GM12891 (cell line): Measurements from ENCODE around the gene TCEANC2.

Experiments
- POLR2A ChIP-seq: IDR thresholded peaks from 2 replicates; pipeline ENCODE4 v1.6.1; 2011; ENCODE audit warnings: low read depth, low read length, control low read depth
- TAF1 ChIP-seq: IDR thresholded peaks from 2 replicates; pipeline ENCODE4 v1.6.1; 2011; ENCODE audit warnings: low read depth, low read length, control low read depth

DNA sequence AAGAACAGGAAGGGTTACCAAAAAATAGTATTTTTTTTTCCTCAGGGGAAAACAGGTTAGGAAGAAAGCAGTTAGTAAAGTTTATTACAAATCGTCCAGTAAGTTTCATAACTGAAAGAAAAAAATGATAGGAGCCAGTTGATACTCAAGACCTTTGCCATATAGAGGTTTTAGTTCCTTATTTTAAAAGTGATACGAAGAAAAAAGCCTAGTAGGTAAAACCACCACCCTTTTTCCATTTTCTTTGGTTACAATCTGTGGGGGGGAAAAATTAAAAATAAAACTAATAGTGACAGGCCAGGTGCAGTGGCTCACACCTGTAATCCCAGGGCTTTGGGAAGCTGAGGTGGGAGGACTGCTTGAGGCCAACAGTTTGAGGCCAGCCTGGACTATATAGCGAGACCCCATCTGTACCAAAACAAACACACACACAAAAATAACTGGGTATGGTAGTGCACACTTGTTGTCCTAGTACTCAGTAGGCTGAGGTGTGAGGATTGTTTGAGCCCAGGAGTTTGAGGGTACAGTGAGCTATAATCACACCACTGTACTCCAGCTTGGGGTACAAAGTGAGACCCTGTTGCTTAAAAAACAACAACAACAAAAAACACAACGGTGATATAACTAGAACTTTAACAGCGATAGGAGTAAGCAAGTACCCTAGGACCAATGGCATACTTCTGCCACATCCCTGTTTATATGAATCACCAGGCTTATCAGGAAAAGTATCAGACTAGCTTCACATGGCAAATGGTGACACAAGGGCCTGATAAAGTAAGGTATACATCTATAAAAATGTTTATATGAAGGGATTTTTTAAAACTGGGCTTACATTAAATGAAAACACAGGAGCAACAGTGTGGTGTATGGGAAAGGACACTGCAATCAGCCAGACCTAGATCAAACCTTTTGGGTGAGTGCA is 5.8 kb upstream of the TCEANC2 start:
- TF ChIP-seq TAF1 (no peak), POLR2A (no peak)
